KMS-11 (cell line): Measurements from ENCODE around the gene STAP1.

Experiments used
- H2AFZ ChIP-seq: fragments of 200-600 bp; sonication (generic); 2 replicates; pipeline ENCODE4 v1.6.1; 2016; ENCODE audit warnings: antibody characterized with exemption, mixed run types, low read depth
- H3K27ac ChIP-seq: fragments of 200-600 bp; sonication (generic); 2 replicates; pipeline ENCODE4 v1.6.1; 2016; ENCODE audit warnings: mild to moderate bottlenecking, mixed run types
- H3K27me3 ChIP-seq: fragments of 200-600 bp; sonication (generic); 2 replicates; pipeline ENCODE4 v1.6.1; 2017; ENCODE audit warnings: mild to moderate bottlenecking, low read depth, mixed run types, moderate library complexity; ENCODE audit not compliant: insufficient read depth
- H3K36me3 ChIP-seq: fragments of 200-600 bp; sonication (generic); 2 replicates; pipeline ENCODE4 v1.6.1; 2017; ENCODE audit warnings: mild to moderate bottlenecking, mixed run types; ENCODE audit not compliant: insufficient read depth
- H3K4me1 ChIP-seq: fragments of 200-600 bp; sonication (generic); 2 replicates; pipeline ENCODE4 v1.6.1; 2016; ENCODE audit warnings: mild to moderate bottlenecking, low read depth, mixed run types; ENCODE audit not compliant: poor library complexity, severe bottlenecking
- H3K4me2 ChIP-seq: fragments of 200-600 bp; sonication (generic); 2 replicates; pipeline ENCODE4 v1.7.0; 2016; ENCODE audit warnings: mild to moderate bottlenecking, mixed run types
- H3K4me3 ChIP-seq: fragments of 200-600 bp; sonication (generic); IDR thresholded peaks from 2 replicates; pipeline ENCODE4 v1.6.1; 2017; ENCODE audit warnings: low read depth, low read length, mixed read lengths; ENCODE audit not compliant: insufficient read depth
- H3K79me2 ChIP-seq: fragments of 200-600 bp; sonication (generic); 2 replicates; pipeline ENCODE4 v1.6.1; 2016; ENCODE audit warnings: low read depth, mixed run types; ENCODE audit not compliant: insufficient read depth
- H3K9ac ChIP-seq: fragments of 200-600 bp; sonication (generic); 2 replicates; pipeline ENCODE4 v1.6.1; 2016; ENCODE audit warnings: mild to moderate bottlenecking, mixed run types
- H4K20me1 ChIP-seq: fragments of 200-600 bp; sonication (generic); 2 replicates; pipeline ENCODE4 v1.6.1; 2016; ENCODE audit warnings: mild to moderate bottlenecking, mixed run types; ENCODE audit not compliant: insufficient read depth
- TF ChIP-seq, protein P1 (sequence below): fragments of 200-600 bp; sonication (generic); conservative IDR thresholded peaks from 2 replicates; pipeline ENCODE4 v1.6.1; 2017; ENCODE audit warnings: low read depth, mild to moderate bottlenecking, antibody characterized with exemption, low read length, moderate library complexity, mixed read lengths

Gene STAP1

DNA sequence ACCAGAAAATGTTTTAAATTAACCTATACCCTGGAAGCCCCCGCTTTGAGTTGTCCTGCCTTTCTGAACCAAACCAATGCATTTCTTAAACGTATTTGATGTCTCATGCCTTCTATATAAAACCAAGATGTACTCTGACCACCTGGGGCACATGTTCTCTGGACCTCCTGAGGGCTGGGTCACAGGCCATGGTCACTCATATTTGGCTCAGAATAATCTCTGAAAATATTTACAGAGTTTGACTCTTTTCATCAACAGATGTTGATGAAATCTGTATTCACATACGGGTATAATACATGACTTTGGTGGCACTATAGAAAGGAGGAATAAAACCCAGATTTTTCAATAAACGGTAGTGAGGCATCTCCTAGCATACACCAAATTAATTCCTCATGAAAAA is 55.7 kb downstream of the STAP1 start:
- no peaks in the 10 kb centered on the region for H3K79me2 ChIP-seq
- no peak overlapping the region for H3K27ac ChIP-seq
- H3K4me1 ChIP-seq, result peaks cover 11% of the 10 kb centered on the region
- H3K9ac ChIP-seq, result no peak overlapping the region
- H3K4me2 ChIP-seq, result no peak overlapping the region
- no peaks in the 10 kb centered on the region; the same call in 1 of the 2 replicates for H3K36me3 ChIP-seq
- H3K4me3 ChIP-seq, result no peak overlapping the region
- H2AFZ ChIP-seq, result no peak overlapping the region
- no peaks in the 10 kb centered on the region for H4K20me1 ChIP-seq
- TF ChIP-seq, protein P1, sequence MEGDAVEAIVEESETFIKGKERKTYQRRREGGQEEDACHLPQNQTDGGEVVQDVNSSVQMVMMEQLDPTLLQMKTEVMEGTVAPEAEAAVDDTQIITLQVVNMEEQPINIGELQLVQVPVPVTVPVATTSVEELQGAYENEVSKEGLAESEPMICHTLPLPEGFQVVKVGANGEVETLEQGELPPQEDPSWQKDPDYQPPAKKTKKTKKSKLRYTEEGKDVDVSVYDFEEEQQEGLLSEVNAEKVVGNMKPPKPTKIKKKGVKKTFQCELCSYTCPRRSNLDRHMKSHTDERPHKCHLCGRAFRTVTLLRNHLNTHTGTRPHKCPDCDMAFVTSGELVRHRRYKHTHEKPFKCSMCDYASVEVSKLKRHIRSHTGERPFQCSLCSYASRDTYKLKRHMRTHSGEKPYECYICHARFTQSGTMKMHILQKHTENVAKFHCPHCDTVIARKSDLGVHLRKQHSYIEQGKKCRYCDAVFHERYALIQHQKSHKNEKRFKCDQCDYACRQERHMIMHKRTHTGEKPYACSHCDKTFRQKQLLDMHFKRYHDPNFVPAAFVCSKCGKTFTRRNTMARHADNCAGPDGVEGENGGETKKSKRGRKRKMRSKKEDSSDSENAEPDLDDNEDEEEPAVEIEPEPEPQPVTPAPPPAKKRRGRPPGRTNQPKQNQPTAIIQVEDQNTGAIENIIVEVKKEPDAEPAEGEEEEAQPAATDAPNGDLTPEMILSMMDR, result no peak
- H3K27me3 ChIP-seq, result no peaks in the 10 kb centered on the region

DNA sequence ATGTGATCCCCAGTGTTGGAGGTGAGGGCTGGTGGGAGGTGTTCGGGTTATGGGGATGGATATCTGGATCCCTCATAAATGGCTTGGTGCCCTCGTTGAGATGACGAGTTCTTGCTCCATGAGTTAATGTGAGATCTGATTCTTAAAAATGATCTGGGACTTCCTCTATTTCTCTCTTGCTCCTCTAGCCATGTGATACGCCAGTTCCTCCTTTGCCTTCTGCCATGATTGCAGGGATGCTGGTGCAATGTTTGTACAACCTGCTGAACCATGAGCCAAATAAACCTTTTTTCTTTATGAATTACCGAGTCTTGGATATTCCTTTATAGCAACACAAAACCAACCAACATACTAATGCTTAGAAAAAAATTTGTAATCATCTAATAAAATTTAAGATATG is 56.6 kb downstream of the STAP1 start:
- no peaks in the 10 kb centered on the region for H3K27me3 ChIP-seq
- no peak overlapping the region for H3K9ac ChIP-seq
- H3K4me3 ChIP-seq, result no peak overlapping the region
- no peaks in the 10 kb centered on the region for H3K79me2 ChIP-seq
- no peaks in the 10 kb centered on the region; the same call in 1 of the 2 replicates for H3K36me3 ChIP-seq
- H4K20me1 ChIP-seq, result no peaks in the 10 kb centered on the region
- H2AFZ ChIP-seq, result no peak overlapping the region
- TF ChIP-seq, protein P1, result no peak
- no peak overlapping the region for H3K27ac ChIP-seq
- no peak overlapping the region for H3K4me2 ChIP-seq
- peaks cover 10% of the 10 kb centered on the region for H3K4me1 ChIP-seq

DNA sequence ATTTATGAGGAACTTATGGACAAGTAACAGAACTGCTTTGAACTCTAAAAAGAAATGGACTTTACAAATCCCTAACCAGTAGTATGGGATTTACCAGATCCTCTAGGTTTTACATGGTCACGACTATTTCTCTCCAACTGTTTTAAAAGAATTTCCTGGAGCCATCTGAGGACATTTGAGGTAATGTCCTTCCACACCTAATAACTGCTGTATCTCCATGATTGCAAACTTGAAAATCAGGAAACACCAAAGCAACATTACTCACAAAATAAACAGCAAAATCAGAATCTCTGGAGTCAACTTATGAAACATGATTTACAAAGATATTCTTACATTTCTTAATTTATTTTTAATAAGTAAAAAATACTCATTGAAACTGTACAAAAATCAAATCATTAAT is 58.0 kb downstream of the STAP1 start:
- Histone ChIP-seq H3K4me2 (no peak overlapping the region), H3K4me1 (peaks cover 10% of the 10 kb centered on the region), H3K27me3 (no peaks in the 10 kb centered on the region), H3K79me2 (no peaks in the 10 kb centered on the region), H3K27ac (no peak overlapping the region), H3K4me3 (no peak overlapping the region), H2AFZ (no peak overlapping the region), H4K20me1 (no peaks in the 10 kb centered on the region), H3K36me3 (no peaks in the 10 kb centered on the region; the same call in 1 of the 2 replicates), H3K9ac (no peak overlapping the region)
- TF ChIP-seq, protein P1, result no peak

DNA sequence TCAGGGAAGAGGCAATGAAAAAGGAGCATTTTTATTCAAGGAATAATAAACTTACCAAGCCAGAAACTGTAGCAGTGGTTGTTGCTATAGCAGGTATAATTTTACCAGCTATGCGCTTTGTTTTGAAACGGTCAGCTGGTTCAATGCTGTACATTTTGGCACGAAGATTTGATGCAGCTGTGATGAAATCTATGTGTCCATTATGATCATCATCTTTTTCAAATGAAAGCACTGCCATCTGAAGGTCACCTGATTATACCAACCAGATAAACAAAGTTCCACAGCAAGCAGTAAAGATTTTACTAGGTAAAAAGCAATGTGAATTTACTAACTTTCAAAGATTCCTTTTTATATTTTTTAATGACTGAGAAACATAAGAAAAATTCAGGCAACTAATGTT is 66.4 kb downstream of the STAP1 start:
- Histone ChIP-seq H2AFZ (no peak overlapping the region), H3K4me2 (no peak overlapping the region), H3K27me3 (no peaks in the 10 kb centered on the region), H3K9ac (no peak overlapping the region), H3K36me3 (no peaks in the 10 kb centered on the region), H4K20me1 (no peaks in the 10 kb centered on the region), H3K4me1 (no peaks in the 10 kb centered on the region), H3K4me3 (no peak overlapping the region), H3K27ac (no peak overlapping the region), H3K79me2 (no peaks in the 10 kb centered on the region)
- TF ChIP-seq, protein P1, result no peak

DNA sequence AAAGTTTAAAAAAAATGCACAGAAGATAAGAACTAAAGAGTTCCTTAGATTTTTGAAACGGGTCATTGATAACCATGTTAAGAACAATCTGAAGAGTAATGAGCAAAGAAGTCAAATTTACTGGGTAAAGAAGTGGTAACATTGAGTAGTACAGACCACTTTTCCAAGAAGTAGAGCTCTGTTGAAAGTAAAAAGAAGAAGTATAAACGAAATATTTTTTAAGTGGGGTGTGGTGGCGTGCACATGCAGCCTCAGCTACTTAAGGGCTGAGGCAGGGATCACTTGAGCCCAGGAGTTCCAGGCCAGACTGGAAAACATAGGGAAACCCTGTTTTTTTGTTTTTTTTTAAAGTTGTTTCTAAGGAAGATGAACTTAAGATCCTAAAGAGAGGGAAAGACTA is 74.0 kb downstream of the STAP1 start:
- no peaks in the 10 kb centered on the region for H3K27me3 ChIP-seq
- H3K36me3 ChIP-seq, result peaks cover 7% of the 10 kb centered on the region; the same call in 1 of the 2 replicates
- H3K79me2 ChIP-seq, result no peaks in the 10 kb centered on the region
- H4K20me1 ChIP-seq, result no peaks in the 10 kb centered on the region
- H3K4me3 ChIP-seq, result no peak overlapping the region
- H3K9ac ChIP-seq, result no peak overlapping the region
- TF ChIP-seq, protein P1, result no peak
- H2AFZ ChIP-seq, result no peak overlapping the region
- H3K4me1 ChIP-seq, result no peaks in the 10 kb centered on the region
- no peak overlapping the region for H3K27ac ChIP-seq
- no peak overlapping the region for H3K4me2 ChIP-seq
